Subcutaneous adipose tissue (tissue), 4 donors: ENCODE data around the gene INPP5A. TPM values are rescaled to one million over a fixed set of nuclear protein-coding genes. Genes with fewer than 3 reads are reported as not detected.

Experiments used
- total RNA-seq, 4 donors: library from RNA; depleted of rRNA; stranded (reverse); fragments of >200 nt; gene quantifications; one replicate each; pipeline ENCODE4 v1.1.0, GENCODE V29; 2016
- TF ChIP-seq, protein P1 (sequence below): fragments of 450-650 bp; IDR thresholded peaks from one replicate; pipeline ENCODE4 v1.5.1; 2016; ENCODE audit warnings: low read depth, mild to moderate bottlenecking, control low read depth, antibody characterized with exemption, moderate library complexity

Gene INPP5A
- total RNA-seq, 4 donors from 2014 or later, result 23.1 to 34.1 (median 31.6) TPM

GRCh38 chr10:132679640-132680039, 142.1 kb downstream of the INPP5A start:
- TF ChIP-seq, protein P1, sequence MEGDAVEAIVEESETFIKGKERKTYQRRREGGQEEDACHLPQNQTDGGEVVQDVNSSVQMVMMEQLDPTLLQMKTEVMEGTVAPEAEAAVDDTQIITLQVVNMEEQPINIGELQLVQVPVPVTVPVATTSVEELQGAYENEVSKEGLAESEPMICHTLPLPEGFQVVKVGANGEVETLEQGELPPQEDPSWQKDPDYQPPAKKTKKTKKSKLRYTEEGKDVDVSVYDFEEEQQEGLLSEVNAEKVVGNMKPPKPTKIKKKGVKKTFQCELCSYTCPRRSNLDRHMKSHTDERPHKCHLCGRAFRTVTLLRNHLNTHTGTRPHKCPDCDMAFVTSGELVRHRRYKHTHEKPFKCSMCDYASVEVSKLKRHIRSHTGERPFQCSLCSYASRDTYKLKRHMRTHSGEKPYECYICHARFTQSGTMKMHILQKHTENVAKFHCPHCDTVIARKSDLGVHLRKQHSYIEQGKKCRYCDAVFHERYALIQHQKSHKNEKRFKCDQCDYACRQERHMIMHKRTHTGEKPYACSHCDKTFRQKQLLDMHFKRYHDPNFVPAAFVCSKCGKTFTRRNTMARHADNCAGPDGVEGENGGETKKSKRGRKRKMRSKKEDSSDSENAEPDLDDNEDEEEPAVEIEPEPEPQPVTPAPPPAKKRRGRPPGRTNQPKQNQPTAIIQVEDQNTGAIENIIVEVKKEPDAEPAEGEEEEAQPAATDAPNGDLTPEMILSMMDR, result no peak

DNA sequence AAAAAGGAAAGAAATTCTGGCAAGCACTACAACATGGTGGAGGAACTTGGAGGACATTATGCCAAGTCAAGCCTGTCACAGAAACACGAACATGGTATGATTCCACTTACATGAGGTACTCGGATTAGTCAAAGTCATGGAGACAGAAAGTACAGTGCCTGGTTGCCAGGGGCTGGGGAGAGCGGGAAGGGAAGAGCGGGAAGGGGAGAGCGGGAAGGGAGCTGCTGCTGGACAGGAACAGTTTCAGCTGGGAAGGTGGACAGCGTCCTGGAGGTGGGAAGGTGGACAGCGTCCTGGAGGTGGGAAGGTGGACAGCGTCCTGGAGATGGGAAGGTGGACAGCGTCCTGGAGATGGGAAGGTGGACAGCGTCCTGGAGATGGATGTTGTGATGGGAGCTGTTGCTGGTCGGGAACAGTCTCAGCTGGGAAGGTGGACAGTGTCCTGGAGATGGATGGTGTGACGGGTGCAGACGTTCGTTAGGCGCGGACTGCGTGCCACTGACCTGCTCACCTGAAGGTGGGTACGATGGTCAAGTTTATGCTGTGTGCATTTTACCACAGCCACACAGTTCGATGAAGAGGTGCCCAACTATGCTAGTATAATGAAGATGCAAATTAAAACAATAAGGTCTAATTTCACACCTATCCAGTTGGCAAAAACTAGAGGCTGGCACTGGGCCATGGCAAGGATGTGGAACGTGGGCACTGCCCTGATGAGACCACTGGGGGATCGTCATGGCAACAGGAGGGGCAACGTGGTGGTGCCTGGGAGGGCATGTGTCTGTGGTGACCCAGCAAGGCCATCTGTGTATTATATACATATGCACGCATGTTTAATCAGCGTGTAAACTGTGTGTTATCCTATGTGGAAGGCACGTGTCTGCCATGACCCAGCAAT, 144.5 kb downstream of the INPP5A start:
- TF ChIP-seq, protein P1, result no peak

GRCh38 chr10:132684164-132684891, 146.7 kb downstream of the INPP5A start:
- TF ChIP-seq, protein P1, result no peak

DNA sequence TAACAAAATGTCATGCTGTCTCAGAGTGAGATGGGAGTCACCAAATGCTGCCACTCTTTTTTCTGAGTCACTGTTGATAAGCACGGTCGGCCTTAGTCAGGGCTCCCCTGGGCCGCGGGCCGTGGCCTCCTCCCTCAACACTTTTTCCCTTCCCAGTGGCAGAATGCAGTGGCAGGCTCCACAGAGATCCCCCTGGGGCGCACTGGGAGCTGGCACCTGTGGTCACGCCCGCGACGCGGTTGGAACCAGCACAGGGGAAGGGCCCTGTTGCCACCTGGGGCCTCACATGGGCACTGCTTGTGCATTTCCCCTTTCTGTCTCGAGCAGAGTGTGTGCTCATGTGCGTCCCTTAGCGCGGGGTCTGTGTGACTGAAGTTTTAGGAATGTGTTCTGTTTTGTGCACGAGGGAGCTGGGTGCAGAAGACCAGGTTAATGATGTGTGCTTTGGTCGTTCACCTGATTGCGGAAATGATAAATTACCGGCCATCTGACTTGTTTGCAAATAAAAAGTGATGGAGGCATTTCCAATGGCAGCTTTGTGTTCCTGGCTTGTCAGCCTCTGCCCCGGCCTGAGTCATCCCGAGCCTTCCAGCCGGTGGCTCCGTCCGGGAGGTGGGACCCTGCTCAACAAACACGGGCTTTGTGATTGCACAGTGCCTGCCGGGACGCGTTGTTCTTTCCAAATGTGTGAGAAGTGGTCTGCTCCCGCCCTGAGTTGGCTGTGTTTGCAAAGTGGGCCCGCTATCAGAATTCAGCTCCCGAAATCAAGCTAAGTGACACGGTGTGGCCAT, 147.7 kb downstream of the INPP5A start:
- TF ChIP-seq, protein P1, result no peak

GRCh38 chr10:132685921-132686680, 148.5 kb downstream of the INPP5A start:
- TF ChIP-seq, protein P1, result no peak

GRCh38 chr10:132687181-132687892, 149.8 kb downstream of the INPP5A start:
- TF ChIP-seq, protein P1, result no peak
